Measurements from ENCODE around the gene PTPRM.

PTPRM gene

GRCh38 chr18:8212896-8213780, 646.0 kb downstream of the PTPRM start:
- no peak for DNase-seq (ENCODE audit: low read depth in 2 of 2, low spot score in 1 of 2)

GRCh38 chr18:8215741-8216140, 648.6 kb downstream of the PTPRM start:
- DNase-seq (ENCODE audit: low read depth in 2 of 2, low spot score in 1 of 2) = no peak

- DNase-seq (ENCODE audit: low read depth in 2 of 2, low spot score in 1 of 2) = no peak
These were observed 650.0 kb downstream of the PTPRM start for GRCh38 chr18:8217051-8217564.

GRCh38 chr18:8218197-8218596, 651.1 kb downstream of the PTPRM start:
- DNase-seq (ENCODE audit: low read depth in 2 of 2, low spot score in 1 of 2) = no peak

GRCh38 chr18:8221452-8221851, 654.3 kb downstream of the PTPRM start:
- DNase-seq (ENCODE audit: low read depth in 2 of 2, low spot score in 1 of 2) = no peak

- no peak for DNase-seq (ENCODE audit: low read depth in 2 of 2, low spot score in 1 of 2)
These were observed 657.5 kb downstream of the PTPRM start for GRCh38 chr18:8224576-8224975.

GRCh38 chr18:8229040-8229439, 661.9 kb downstream of the PTPRM start:
- no peak for DNase-seq (ENCODE audit: low read depth in 2 of 2, low spot score in 1 of 2)

- DNase-seq (ENCODE audit: low read depth in 2 of 2, low spot score in 1 of 2) = no peak
These were observed 662.7 kb downstream of the PTPRM start for GRCh38 chr18:8229787-8230186.

- DNase-seq (ENCODE audit: low read depth in 2 of 2, low spot score in 1 of 2) = no peak
These were observed 664.2 kb downstream of the PTPRM start for GRCh38 chr18:8231316-8231715.

GRCh38 chr18:8232791-8233190, 665.7 kb downstream of the PTPRM start:
- DNase-seq (ENCODE audit: low read depth in 2 of 2, low spot score in 1 of 2) = no peak

- no peak for DNase-seq (ENCODE audit: low read depth in 2 of 2, low spot score in 1 of 2)
These were observed 668.8 kb downstream of the PTPRM start for GRCh38 chr18:8235894-8236293.

- DNase-seq (ENCODE audit: low read depth in 2 of 2, low spot score in 1 of 2) = no peak
These were observed 671.4 kb downstream of the PTPRM start for GRCh38 chr18:8238507-8238906.

- no peak for DNase-seq (ENCODE audit: low read depth in 2 of 2, low spot score in 1 of 2)
These were observed 674.6 kb downstream of the PTPRM start for GRCh38 chr18:8241731-8242130.

- no peak for DNase-seq (ENCODE audit: low read depth in 2 of 2, low spot score in 1 of 2)
These were observed 675.1 kb downstream of the PTPRM start for GRCh38 chr18:8242151-8242696.

GRCh38 chr18:8247700-8248099, 680.6 kb downstream of the PTPRM start:
- no peak for DNase-seq (ENCODE audit: low read depth in 2 of 2, low spot score in 1 of 2)

- no peak for DNase-seq (ENCODE audit: low read depth in 2 of 2, low spot score in 1 of 2)
These were observed 681.5 kb downstream of the PTPRM start for GRCh38 chr18:8248576-8248975.

GRCh38 chr18:8249811-8250210, 682.7 kb downstream of the PTPRM start:
- DNase-seq (ENCODE audit: low read depth in 2 of 2, low spot score in 1 of 2) = no peak

GRCh38 chr18:8252371-8252770, 685.3 kb downstream of the PTPRM start:
- no peak for DNase-seq (ENCODE audit: low read depth in 2 of 2, low spot score in 1 of 2)

GRCh38 chr18:8253944-8254343, 686.8 kb downstream of the PTPRM start:
- no peak for DNase-seq (ENCODE audit: low read depth in 2 of 2, low spot score in 1 of 2)

- DNase-seq (ENCODE audit: low read depth in 2 of 2, low spot score in 1 of 2) = no peak
These were observed 687.5 kb downstream of the PTPRM start for GRCh38 chr18:8254654-8255053.

- DNase-seq (ENCODE audit: low read depth in 2 of 2, low spot score in 1 of 2) = no peak
These were observed 690.8 kb downstream of the PTPRM start for GRCh38 chr18:8257851-8258434.

- DNase-seq (ENCODE audit: low read depth in 2 of 2, low spot score in 1 of 2) = no peak
These were observed 693.2 kb downstream of the PTPRM start for GRCh38 chr18:8260319-8260718.

Data from stimulated activated CD8-positive, alpha-beta memory T cell treated with anti-CD3 and anti-CD28 coated beads, Interleukin-4, amount 100 ng/mL, for 4 hours (primary cell).